GF-D8 (cell line): ENCODE data around the gene MARCHF10.
"Not testable (repeated sequence)": the region's sequence is repeated elsewhere in the genome, so short reads cannot be mapped to it uniquely, and the experiment has no call there.

ENCODE experiments used
- DNase-seq: peaks from one replicate; lab custom pipeline; 2025; lab: John Stamatoyannopoulos, UW

Gene MARCHF10

DNA sequence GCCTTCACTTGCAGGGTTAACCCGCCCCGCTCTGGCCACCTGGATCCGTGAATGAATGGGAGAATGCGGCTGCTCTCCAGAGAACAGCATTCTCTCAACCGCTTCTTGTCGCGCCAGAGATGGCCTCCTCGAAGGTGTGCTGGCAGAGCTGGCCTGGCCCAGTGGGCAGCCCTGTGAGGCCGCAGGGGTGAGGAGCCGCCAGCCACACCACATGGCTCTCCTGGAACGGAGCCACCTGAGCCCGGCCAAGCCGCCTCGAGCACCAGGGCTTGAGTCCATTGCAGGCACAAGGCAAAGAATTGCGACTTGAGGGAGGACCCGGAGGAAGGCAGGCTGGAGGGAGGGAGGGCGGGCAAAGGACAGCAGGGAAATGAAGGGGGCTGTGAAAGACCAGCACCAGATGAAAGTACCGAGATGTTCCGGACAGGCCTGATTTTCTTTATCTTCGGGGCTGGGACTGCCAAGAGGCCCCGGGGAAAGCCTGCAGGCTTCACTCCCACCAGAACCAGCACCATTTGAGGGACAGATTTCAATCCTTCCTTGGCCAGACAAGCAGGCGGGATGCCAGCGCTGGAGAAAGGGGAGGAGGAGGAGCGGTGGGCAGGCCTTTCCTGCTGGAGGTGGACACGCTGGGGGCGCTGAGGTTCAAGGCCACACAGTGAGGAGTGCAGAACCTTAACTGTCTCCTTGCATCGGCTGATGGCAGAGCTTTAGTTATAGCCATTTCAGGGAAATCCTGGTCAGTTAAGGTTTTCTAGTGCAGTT lies 111.2 kb downstream of the MARCHF10 start:
- no peak for DNase-seq

DNA sequence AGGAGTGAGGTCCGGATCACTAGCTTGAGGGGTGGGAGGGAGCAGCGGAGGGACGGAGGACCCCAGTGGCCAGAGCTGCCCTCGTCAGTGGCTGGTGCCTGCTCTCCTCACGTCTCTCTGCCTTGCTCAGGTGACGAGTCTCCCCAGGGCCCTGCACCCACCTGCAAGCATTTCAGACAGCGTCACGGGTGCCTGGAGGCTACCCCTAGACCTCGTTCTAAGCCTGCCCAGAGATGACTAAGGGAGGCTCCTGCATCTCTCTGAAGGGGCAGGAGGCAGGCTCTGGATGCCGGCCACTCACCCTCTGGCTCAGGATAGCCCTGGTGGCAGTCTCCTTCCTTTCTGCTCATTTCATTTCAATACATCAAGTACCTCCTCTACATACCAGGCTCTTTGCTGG lies 111.9 kb downstream of the MARCHF10 start:
- DNase-seq = no peak

DNA sequence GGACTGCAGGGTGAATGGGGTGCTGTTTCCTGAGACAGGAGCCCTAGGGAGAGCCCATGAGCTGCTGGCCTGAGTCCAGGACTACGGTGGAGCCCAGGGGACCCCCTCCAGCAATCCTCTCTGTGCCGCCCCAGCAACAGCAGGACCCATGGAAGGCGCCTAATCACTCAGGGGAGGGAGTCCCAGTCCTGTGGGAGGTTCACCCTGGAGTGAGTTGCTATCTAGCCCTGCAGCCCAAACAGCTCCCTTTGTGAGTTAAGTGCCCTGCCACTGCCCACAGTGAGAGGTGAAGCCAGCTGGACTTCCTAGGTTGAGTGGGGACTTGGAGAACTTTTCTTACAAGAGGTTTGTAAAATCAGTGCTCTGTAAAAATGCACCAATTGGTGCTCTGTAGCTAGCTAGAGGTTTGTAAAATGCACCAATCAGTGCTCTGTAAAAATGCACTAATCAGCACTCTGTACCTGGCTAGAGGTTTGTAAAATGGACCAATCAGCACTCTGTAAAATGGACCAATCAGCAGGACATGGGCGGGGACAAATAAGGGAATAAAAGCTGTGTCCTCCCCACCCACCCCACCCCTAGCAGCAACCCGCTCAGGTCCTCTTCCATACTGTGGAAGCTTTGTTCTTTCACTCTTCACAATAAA lies 112.9 kb downstream of the MARCHF10 start:
- not testable (repeated sequence) for DNase-seq

DNA sequence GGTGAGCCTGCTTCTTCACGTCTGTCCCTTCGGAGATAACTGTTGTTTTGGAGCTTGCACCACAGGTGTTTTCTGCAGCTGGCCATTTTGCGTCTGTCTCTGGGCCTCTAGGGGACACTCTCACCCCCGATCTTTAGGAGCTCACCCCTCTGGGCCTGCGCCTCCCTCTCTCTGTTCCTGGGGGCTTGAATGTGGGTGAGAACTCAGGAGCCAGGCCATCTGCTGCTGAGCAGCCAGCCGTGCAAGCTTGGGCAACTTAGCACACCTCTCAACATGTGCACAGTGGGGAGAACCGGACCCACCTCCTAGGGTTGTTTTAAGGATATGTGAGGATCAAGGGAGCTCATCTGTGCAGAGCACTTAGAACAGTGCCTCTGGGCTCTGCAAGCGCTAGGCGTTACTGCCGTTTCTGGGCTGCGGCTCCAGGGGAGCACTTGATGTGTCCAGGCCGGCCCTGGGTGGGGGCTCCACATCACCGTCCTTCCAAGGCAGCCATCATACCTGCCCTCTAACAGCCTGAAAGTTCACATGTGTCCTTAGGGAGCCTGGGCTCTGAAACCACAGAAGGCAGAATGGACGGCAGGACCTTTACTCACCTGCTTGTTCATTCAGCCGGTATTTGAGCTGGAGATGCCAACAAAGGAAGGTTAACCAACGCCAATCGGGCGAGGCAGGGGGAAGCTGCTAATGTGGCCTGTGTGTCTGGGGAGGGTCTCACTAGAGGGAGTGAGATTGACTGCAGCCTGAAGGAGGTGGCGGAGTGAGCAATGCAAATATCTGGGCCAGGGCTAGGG lies 114.3 kb downstream of the MARCHF10 start:
- DNase-seq = no peak

DNA sequence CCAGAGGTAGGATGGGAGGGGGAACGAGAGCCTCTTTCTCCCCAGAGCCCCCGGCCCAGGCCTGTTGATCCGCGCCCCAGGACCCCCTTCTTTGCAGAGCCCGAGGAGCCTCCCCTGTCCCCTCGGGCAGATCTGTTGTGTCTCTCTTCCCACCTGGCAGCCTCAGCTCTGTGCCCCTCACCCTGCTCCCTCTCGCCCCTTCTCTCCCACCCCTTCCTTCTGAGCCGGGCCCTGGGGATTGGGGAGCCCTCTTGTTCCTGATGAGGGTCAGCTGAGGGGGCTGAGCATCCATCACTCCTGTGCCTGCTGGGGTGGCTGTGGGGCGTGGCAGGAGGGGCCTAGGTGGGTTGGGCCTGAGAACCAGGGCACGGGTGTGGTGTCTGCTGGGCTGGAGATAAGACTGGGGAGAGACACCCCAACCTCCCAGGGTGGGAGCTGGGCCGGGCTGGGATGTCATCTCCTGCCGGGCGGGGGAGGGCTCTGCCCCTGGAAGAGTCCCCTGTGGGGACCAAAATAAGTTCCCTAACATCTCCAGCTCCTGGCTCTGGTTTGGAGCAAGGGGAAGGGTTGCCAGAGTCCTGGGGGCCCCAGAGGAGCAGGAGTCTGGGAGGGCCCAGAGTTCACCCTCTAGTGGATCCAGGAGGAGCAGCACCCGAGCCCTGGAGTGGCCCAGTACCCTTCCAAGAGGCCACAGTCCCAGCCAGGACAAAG lies 115.2 kb downstream of the MARCHF10 start:
- DNase-seq = no peak

DNA sequence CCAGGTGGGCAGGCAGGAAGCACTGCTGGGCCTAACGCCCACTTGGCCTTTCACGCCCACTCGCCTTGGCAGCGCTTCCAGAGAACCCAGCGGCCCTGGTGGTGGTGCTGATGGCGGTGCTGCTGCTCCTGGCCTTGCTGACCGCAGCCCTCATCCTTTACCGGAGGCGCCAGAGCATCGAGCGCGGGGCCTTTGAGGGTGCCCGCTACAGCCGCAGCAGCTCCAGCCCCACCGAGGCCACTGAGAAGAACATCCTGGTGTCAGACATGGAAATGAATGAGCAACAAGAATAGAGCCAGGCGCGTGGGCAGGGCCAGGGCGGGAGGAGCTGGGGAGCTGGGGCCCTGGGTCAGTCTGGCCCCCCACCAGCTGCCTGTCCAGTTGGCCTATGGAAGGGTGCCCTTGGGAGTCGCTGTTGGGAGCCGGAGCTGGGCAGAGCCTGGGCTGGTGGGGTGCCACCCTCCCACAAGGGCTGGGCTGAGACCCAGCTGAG lies 115.9 kb downstream of the MARCHF10 start:
- no peak for DNase-seq

DNA sequence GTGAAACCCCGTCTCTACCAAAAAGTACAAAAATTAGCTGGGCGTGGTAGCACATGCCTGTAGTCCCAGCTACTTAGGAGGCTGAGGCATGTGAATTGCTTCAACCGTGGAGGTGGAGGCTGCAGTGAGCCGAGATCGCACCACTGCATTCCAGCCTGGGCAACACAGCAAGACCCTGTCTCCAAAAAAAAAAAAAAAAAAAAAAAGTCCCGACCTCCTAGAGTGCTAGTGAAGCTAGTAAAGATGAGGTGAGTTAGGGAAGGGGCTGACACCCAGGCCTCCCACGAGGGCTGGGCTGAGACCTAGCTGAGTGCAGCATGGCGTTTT lies 116.6 kb downstream of the MARCHF10 start:
- DNase-seq = not testable (repeated sequence)

DNA sequence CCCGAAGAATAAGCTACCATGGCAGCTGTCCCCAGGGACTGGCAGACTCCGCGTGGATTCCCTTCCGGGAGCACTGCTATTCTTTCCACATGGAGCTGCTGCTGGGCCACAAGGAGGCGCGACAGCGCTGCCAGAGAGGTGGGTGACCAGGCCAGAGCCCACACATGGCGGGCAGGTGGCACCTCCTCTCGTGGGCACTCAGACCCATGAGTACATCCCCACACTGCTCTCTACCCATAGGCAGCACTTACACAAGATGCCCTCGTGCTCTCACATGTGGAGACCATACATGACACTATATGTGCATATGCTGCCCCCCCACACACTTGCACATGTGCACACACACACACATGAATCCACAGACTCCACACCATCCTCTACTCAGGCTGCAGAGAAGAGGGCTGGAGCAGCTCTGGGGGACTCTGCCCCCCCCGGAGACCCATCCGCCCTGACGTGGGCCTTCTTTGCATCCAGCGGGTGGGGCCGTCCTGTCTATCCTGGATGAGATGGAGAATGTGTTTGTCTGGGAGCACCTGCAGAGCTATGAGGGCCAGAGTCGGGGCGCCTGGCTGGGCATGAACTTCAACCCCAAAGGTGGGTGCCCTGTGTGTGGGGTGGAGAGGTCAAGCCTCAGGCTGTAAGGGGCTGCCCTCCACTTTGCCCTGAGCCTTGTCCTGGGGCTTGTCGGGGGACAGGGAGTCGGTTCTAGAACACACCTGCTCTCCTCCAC lies 117.8 kb downstream of the MARCHF10 start:
- DNase-seq = no peak

DNA sequence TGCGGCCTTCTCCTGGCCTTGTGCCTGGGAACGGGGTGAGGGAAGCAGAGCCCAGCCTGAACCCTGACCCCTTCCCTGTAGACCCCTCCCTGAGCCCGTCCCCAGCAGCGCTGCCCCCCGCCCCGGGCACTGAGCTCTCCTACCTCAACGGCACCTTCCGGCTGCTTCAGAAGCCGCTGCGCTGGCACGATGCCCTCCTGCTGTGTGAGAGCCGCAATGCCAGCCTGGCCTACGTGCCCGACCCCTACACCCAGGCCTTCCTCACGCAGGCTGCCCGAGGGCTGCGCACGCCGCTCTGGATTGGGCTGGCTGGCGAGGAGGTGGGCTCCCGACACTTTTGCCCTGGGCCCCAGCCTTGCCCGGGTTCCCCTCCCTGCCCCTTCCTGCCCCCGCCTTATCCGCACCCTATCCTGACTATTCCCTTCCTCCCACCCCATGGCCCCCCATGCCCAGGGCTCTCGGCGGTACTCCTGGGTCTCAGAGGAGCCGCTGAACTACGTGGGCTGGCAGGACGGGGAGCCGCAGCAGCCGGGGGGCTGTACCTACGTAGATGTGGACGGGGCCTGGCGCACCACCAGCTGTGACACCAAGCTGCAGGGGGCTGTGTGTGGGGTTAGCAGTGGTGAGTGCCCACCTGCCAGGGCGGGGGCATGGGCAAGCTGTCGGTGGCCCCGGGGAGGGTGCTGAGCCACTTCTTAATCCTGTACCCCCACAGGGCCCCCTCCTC lies 118.5 kb downstream of the MARCHF10 start:
- no peak for DNase-seq

DNA sequence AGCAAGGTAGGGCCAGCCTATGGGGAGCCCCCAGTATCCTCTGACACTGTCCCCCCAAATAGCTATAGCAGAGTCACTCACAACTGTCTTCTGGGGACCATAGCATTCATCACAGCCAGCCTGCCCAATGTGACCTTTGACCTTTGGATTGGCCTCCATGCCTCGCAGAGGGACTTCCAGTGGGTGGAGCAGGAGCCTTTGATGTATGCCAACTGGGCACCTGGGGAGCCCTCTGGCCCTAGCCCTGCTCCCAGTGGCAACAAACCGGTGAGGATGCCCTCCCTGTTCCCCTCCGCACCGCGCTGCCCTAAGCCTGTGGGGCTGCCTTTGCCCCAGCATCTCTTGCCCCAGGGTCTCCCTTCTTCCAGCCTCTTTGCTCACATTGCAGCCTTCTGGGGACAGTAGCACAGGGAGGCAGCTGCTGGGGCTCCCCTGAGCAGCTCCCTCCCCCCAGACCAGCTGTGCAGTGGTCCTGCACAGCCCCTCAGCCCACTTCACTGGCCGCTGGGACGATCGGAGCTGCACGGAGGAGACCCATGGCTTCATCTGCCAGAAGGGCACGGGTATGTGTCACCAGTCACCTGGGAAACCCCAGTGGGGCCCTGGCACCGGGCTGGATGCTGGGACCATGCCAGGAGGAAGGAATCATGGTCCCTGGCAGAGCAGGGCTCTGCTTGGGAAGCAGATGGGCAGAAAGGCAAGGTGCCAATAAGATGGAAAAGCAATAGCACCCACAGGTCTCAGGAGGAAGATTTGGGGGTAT lies 119.5 kb downstream of the MARCHF10 start:
- no peak for DNase-seq

DNA sequence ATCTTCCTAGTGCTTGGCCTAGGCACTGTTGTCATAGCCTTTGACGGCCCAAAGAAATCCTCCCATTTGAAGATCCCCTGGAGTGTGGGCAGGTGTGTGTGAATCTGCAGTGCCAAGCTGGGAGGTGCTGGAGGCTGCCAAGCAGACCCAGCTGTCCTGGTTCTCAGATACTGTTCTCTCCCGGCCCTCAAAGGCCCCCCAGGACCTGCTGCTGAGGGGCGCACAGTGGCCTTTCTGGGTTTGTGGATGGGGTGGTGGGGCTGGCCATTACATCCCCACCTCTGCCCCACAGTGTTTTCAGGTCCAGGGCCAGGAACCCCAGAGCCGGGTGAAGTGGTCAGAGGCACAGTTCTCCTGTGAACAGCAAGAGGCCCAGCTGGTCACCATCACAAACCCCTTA lies 120.1 kb downstream of the MARCHF10 start:
- no peak for DNase-seq

DNA sequence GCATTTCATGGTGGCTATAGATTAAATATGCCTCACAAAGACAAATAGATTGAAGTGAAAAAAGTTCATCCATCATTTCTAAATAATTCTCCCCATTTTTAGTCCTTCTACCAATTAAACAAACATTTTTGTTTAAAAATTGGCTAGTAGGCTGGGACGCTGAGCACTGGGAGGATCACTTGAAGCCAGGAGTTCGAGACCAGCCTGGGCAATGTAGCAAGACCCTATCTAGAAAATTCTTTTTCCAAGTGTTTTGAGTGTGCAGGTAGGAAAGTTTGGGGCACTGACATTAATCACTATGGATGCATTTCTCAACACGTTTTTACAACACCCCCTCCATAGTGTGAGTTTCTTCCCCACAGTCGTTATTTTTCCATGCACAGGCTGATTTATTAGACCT lies 123.9 kb downstream of the MARCHF10 start:
- DNase-seq = no peak

DNA sequence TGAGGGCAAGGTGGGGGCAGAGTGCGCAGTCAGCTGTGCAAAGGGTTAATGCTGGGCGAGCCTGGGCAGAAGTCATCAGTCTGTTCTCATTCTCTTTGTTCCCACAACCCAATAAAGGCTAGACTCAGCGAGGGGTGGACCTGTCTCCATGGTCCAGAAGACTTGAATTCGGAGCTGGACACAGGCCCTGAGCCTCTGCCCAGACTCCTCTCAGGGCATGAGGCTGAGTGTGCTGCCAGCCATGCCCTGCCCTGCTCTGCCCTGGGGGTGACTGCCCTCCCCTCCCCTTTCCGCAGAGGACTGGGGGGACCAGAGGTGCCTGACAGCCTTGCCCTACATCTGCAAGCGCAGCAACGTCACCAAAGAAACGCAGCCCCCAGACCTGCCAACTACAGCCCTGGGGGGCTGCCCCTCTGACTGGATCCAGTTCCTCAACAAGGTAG lies 126.2 kb downstream of the MARCHF10 start:
- no peak for DNase-seq

DNA sequence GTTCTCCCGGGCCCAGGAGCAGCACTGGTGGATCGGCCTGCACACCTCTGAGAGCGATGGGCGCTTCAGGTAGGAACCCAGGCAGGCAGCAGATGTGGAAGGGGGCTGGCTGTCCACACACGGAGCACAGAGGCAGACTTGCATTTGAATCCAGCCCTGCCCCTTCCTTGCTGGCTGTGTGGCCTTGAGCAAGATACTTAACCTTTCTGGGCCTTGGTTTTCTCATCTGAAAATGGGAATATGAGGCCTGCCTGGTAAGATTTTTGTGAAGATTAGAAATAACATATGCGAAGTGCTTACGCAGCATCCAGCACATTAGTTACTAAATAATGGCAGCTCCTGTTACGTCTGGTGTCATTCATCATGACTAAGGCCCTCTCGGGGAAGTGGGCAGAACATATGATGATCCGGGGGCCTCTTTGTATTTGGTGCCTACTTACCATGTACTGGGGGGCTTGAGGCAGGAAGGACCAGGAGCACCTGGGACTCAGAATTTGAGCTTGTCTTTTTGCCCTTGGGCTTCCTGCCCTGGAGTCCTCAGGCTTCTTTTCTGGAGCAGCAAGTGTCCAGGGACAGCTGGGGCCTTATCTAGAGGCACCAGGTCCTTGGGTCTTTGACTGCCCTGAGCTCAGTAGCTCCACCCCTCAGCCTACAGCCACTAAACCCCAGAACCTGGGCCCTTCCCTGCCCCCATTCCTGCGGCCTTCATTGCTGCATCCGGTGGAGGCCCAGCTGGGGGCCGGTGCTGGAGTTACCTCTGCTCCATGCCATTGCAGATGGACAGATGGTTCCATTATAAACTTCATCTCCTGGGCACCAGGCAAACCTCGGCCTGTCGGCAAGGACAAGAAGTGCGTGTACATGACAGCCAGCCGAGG lies 126.8 kb downstream of the MARCHF10 start:
- no peak for DNase-seq

DNA sequence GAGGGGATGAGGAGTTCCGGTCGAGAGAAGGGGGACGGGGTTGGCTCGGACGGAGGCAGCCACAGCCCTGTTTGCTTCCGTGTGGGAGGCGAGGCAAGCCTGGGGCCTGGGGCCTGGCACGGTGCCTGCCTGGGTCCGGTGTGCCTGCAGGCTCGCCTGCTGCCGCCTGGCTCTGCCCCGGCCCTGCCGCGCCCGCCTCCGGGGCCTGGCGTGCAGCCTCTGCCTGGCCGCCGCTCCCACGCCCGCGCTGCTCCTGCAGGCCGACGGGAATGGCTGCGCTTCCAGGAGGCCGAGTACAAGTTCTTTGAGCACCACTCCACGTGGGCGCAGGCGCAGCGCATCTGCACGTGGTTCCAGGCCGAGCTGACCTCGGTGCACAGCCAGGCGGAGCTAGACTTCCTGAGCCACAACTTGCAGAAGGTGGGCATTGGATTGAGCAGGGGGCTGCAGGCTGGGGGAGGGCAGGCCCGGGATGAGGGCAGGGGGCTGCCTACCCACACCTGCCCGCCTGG lies 127.5 kb downstream of the MARCHF10 start:
- no peak for DNase-seq

DNA sequence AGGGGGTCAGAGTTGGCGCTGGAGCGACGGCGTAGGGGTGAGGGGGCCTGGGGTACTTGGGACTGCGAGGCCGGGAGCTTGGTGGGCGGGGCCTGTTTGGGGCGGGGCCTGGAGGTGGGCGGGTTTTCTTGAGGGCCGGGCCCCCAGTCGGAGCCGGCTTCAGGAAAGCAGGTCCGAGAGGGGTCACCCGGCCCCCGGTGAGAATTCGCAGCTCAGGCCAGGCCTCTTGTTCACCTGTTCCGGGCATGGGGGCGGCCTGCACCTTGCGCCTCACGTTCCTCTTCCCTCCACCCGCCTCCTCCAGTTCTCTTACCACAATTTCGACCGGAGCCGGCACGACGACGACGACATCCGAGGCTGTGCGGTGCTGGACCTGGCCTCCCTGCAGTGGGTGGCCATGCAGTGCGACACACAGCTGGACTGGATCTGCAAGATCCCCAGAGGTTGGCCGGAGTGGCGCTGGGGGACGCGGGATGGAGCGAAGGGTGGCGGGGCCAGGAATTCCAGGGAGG lies 128.2 kb downstream of the MARCHF10 start:
- DNase-seq = no peak

DNA sequence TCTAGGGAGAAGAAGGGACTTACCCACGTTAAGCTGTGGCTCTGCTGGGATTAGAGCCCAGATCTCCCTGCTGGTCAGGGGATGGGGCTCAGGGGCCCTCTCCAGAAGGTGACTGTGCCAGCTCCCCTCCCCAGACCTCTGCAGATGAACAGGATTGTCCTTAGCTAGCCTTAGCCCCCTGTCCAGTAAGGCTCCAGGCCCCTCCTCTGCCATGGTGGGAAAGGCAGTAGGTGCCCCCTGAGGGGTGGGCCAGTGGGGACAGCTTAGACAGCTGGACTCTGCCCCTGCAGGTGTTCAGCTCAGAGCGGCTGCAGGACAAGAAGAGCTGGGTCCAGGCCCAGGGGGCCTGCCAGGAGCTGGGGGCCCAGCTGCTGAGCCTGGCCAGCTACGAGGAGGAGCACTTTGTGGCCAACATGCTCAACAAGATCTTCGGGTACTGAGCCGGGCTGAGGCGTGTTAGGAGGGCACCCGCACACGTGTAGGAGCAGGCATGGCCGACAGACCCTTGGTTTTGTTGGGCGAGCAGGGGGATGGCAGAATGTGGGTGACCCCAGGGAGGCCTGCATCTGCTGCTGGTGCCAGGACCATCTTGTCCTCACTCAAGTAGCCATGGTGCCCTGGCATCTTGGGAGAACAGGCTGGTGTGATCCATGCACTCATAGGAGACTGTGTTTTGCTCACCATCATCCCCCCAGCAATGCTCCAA lies 129.7 kb downstream of the MARCHF10 start:
- no peak for DNase-seq
